IMR-90 (cell line): ENCODE measurements around the gene PZP. TPM values are rescaled to one million over a fixed set of nuclear protein-coding genes. Genes with fewer than 3 reads are reported as not detected.

Experiments
- ATAC-seq: fragments of 200-7000 bp; cut with Tn5 transposase; 2 replicates; pipeline ENCODE4 v1.9.1; 2020; ENCODE audit warnings: low read depth, mild to moderate bottlenecking, moderate library complexity
- BruUV-seq: library from RNA; stranded (reverse); fragments of 400-500 nt; replicated peaks from 2 replicates; lab custom pipeline; 2021; lab: Mats Ljungman, UMichigan
- CTCF ChIA-PET: fragments of 300-600 bp; formaldehyde crosslinking; extraction: SDS; loops from one replicate; lab custom pipeline; 2021; ENCODE audit warnings: antibody characterized with exemption; lab: Yijun Ruan, JAX
- POLR2A ChIA-PET: fragments of 300-600 bp; sonication (Branson Sonifier 250); formaldehyde crosslinking; loops from one replicate; lab custom pipeline; 2022; ENCODE audit warnings: antibody characterized with exemption; ENCODE audit not compliant: unreplicated experiment; lab: Charles Lee
- DNase-seq: peaks from one replicate; pipeline ENCODE4 v3.0.0; 2013
- H2AFZ ChIP-seq: replicated peaks from 2 replicates; pipeline ENCODE3; 2013; ENCODE audit warnings: low read length, mild to moderate bottlenecking; ENCODE audit not compliant: poor library complexity
- H2AK5ac ChIP-seq: 2 replicates; pipeline ENCODE4 v1.6.1; 2013; ENCODE audit warnings: low read depth, low read length, inconsistent platforms
- H2AK9ac ChIP-seq: replicated peaks from 2 replicates; pipeline ENCODE3; 2013; ENCODE audit warnings: mild to moderate bottlenecking, low read depth, low read length, moderate library complexity; ENCODE audit not compliant: poor library complexity
- H2BK120ac ChIP-seq: 2 replicates; pipeline ENCODE4 v1.6.1; 2013; ENCODE audit warnings: low read depth, low read length, inconsistent platforms
- H2BK15ac ChIP-seq: 3 replicates; pipeline ENCODE4 v1.6.1; 2013; ENCODE audit warnings: low read depth, low read length, inconsistent platforms
- H2BK20ac ChIP-seq: 2 replicates; pipeline ENCODE4 v1.6.1; 2013; ENCODE audit warnings: low read depth, mild to moderate bottlenecking, inconsistent platforms, low read length, moderate library complexity
- H2BK5ac ChIP-seq: 2 replicates; pipeline ENCODE4 v1.6.1; 2013; ENCODE audit warnings: mild to moderate bottlenecking, low read depth, low read length, inconsistent platforms; ENCODE audit not compliant: poor library complexity, severe bottlenecking
- H3K14ac ChIP-seq: replicated peaks from 2 replicates; pipeline ENCODE4 v1.6.1; 2013; ENCODE audit warnings: low read depth, low read length, inconsistent platforms
- H3K18ac ChIP-seq: 2 replicates; pipeline ENCODE4 v1.6.1; 2013; ENCODE audit warnings: low read depth, low read length, control low read depth
- H3K23ac ChIP-seq: 2 replicates; pipeline ENCODE4 v1.6.1; 2013; ENCODE audit warnings: low read depth, low read length, inconsistent platforms
- H3K27ac ChIP-seq: 2 replicates; pipeline ENCODE4 v1.5.1; 2013; ENCODE audit warnings: mild to moderate bottlenecking, control low read depth, low read length; ENCODE audit not compliant: insufficient read depth
- H3K27me3 ChIP-seq: 2 replicates; pipeline ENCODE4 v1.6.1; 2013; ENCODE audit warnings: low read length; ENCODE audit not compliant: control insufficient read depth, insufficient read depth
- H3K36me3 ChIP-seq: 2 replicates; pipeline ENCODE4 v1.6.1; 2013; ENCODE audit warnings: low read length, mixed read lengths; ENCODE audit not compliant: control insufficient read depth, insufficient read depth
- H3K4ac ChIP-seq: 2 replicates; pipeline ENCODE4 v1.6.1; 2013; ENCODE audit warnings: low read depth, low read length, inconsistent platforms
- H3K4me1 ChIP-seq: 2 replicates; pipeline ENCODE4 v1.6.1; 2013; ENCODE audit warnings: low read length, mixed read lengths; ENCODE audit not compliant: control insufficient read depth, insufficient read depth
- H3K4me2 ChIP-seq: 2 replicates; pipeline ENCODE4 v1.6.1; 2013; ENCODE audit warnings: low read depth, mild to moderate bottlenecking, control low read depth, low read length, moderate library complexity
- H3K4me3 ChIP-seq: 2 replicates; pipeline ENCODE4 v1.5.1; 2013; ENCODE audit warnings: low read depth, mild to moderate bottlenecking, control low read depth, low read length, moderate library complexity; ENCODE audit not compliant: insufficient read depth
- H3K56ac ChIP-seq: 2 replicates; pipeline ENCODE4 v1.6.1; 2013; ENCODE audit warnings: low read length, inconsistent platforms; ENCODE audit not compliant: insufficient read depth; ENCODE audit errors: extremely low read depth
- H3K79me1 ChIP-seq, 2 experiments: 2 replicates each; pipeline ENCODE4 v1.6.1; 2013; ENCODE audit warnings: low read length in 2 of 2, inconsistent platforms in 1 of 2, low read depth in 1 of 2
- H3K9ac ChIP-seq: 2 replicates; pipeline ENCODE4 v1.6.1; 2013; ENCODE audit warnings: low read depth, low read length, control low read depth
- H3K9me1 ChIP-seq: 2 replicates; pipeline ENCODE4 v1.6.1; 2013; ENCODE audit warnings: low read length, inconsistent platforms; ENCODE audit not compliant: insufficient read depth
- H3K9me3 ChIP-seq: 2 replicates; pipeline ENCODE4 v1.6.1; 2013; ENCODE audit warnings: low read length; ENCODE audit not compliant: control insufficient read depth, insufficient read depth
- H4K20me1 ChIP-seq: 2 replicates; pipeline ENCODE4 v1.6.1; 2013; ENCODE audit warnings: low read length, inconsistent platforms; ENCODE audit not compliant: insufficient read depth
- H4K5ac ChIP-seq: 2 replicates; pipeline ENCODE4 v1.6.1; 2013; ENCODE audit warnings: mild to moderate bottlenecking, low read depth, low read length, control low read depth
- H4K8ac ChIP-seq, 2 experiments: 2 replicates each; pipeline ENCODE4 v1.6.1; 2013; ENCODE audit warnings: low read depth in 2 of 2, low read length in 2 of 2, control low read depth in 1 of 2, inconsistent platforms in 1 of 2
- H4K91ac ChIP-seq: 2 replicates; pipeline ENCODE4 v1.6.1; 2013; ENCODE audit warnings: low read depth, low read length, inconsistent platforms; ENCODE audit not compliant: insufficient read depth
- BHLHE40 ChIP-seq: fragments of 150-350 bp; IDR thresholded peaks from 2 replicates; pipeline ENCODE4 v1.6.1; 2016; ENCODE audit warnings: mild to moderate bottlenecking, low read depth, low read length
- CEBPB ChIP-seq: IDR thresholded peaks from 2 replicates; pipeline ENCODE4 v1.6.1; 2012; ENCODE audit warnings: low read depth, low read length, improper control_type of control experiment
- CHD1 ChIP-seq: IDR thresholded peaks from 2 replicates; pipeline ENCODE4 v1.6.1; 2012; ENCODE audit warnings: low read depth, low read length, improper control_type of control experiment
- CTCF ChIP-seq: conservative IDR thresholded peaks from 2 replicates; pipeline ENCODE4 v1.5.1; 2012; ENCODE audit warnings: mild to moderate bottlenecking, low read depth, low read length, improper control_type of control experiment
- ELK1 ChIP-seq: fragments of 150-350 bp; IDR thresholded peaks from 2 replicates; pipeline ENCODE4 v1.6.1; 2016; ENCODE audit warnings: low read depth, mild to moderate bottlenecking, low read length, moderate library complexity, borderline replicate concordance
- FOS ChIP-seq: fragments of 150-350 bp; IDR thresholded peaks from 2 replicates; pipeline ENCODE4 v1.6.1; 2016; ENCODE audit warnings: low read depth, low read length
- MAFK ChIP-seq: IDR thresholded peaks from 2 replicates; pipeline ENCODE4 v1.6.1; 2012; ENCODE audit warnings: low read depth, low read length, improper control_type of control experiment
- MAZ ChIP-seq: IDR thresholded peaks from 2 replicates; pipeline ENCODE4 v1.6.1; 2012; ENCODE audit warnings: low read depth, mild to moderate bottlenecking, low read length, improper control_type of control experiment, moderate library complexity, borderline replicate concordance
- MXI1 ChIP-seq: IDR thresholded peaks from 2 replicates; pipeline ENCODE4 v1.6.1; 2012; ENCODE audit warnings: low read depth, mild to moderate bottlenecking, low read length, moderate library complexity, borderline replicate concordance
- NFE2L2 ChIP-seq: fragments of 150-350 bp; IDR thresholded peaks from 2 replicates; pipeline ENCODE4 v1.6.1; 2016; ENCODE audit warnings: low read depth, mild to moderate bottlenecking, low read length
- POLR2A ChIP-seq: IDR thresholded peaks from 2 replicates; pipeline ENCODE4 v1.6.1; 2012; ENCODE audit warnings: mild to moderate bottlenecking, low read depth, low read length
- RAD21 ChIP-seq: IDR thresholded peaks from 2 replicates; pipeline ENCODE4 v1.6.1; 2012; ENCODE audit warnings: low read length, improper control_type of control experiment
- RCOR1 ChIP-seq: IDR thresholded peaks from 2 replicates; pipeline ENCODE4 v1.6.1; 2012; ENCODE audit warnings: mild to moderate bottlenecking, low read length, improper control_type of control experiment; ENCODE audit not compliant: insufficient replicate concordance
- RFX5 ChIP-seq: IDR thresholded peaks from 2 replicates; pipeline ENCODE4 v1.8.0; 2012; ENCODE audit warnings: low read depth, mild to moderate bottlenecking, low read length, moderate library complexity
- SMC3 ChIP-seq: fragments of 150-350 bp; IDR thresholded peaks from 2 replicates; pipeline ENCODE4 v1.6.1; 2016; ENCODE audit warnings: low read depth, mild to moderate bottlenecking, antibody characterized with exemption, low read length, moderate library complexity
- WGBS, 2 experiments: methylation state at CpG; one replicate each; pipeline versions ENCODE4 v1.1.5 to v1.1.7; 2013; ENCODE audit warnings: missing lambda C conversion rate in 2 of 2; ENCODE audit not compliant: insufficient read length in 1 of 2; ENCODE audit errors: extremely low coverage in 2 of 2; 5-methylcytosine and 5-hydroxymethylcytosine counted together
- dilution Hi-C: fragments of 300-500 bp; cut with HindIII; formaldehyde crosslinking; loops from one replicate; pipeline ENCODE4 v1.14.3; 2018; ENCODE audit warnings: low sequenced_read_pairs; ENCODE audit not compliant: unreplicated experiment
- in situ Hi-C: fragments of 300-500 bp; cut with MboI; formaldehyde crosslinking; loops from 3 replicates; pipeline ENCODE4 v1.14.3; 2019; ENCODE audit warnings: low sequenced_read_pairs, inconsistent platforms, mixed read lengths
- intact Hi-C: fragments of 100-400 bp; cut with micrococcal nuclease; formaldehyde crosslinking; loops from 2 replicates; pipeline ENCODE4 v1.10.0; 2022
- polyA plus RNA-seq, 3 experiments: library from polyadenylated mRNA; depleted of rRNA; stranded (reverse); fragments of >200 nt; gene quantifications; 2 replicates each; pipeline ENCODE4 v1.2.3, GENCODE V29; 2012; ENCODE audit warnings: low replicate concordance in 1 of 3
- total RNA-seq: library from RNA; depleted of rRNA; stranded (reverse); fragments of >200 nt; gene quantifications from 2 replicates; pipeline ENCODE4 v1.2.3, GENCODE V29; 2012
- TF ChIP-seq, protein P1 (sequence below): fragments of 150-350 bp; IDR thresholded peaks from 2 replicates; pipeline ENCODE4 v1.6.1; 2017; ENCODE audit warnings: mild to moderate bottlenecking, antibody characterized with exemption, low read length, low read depth

Gene PZP
- total and polyA plus RNA-seq, 2 of the 4 experiments (the other 2 are of a cell fraction), result not detected

- Histone ChIP-seq H3K27ac (no peak overlapping the region), H2BK15ac (no peak overlapping the region), H2BK120ac (no peak overlapping the region), H4K5ac (no peak overlapping the region), H3K79me1 (no peaks in the 10 kb centered on the region), H3K27me3 (no peaks in the 10 kb centered on the region), H3K9ac (no peak overlapping the region), H2AK9ac (no peak overlapping the region), H3K56ac (no peak overlapping the region), H3K23ac (no peak overlapping the region), H3K4me2 (no peak overlapping the region), H4K91ac (no peak overlapping the region), H3K14ac (no peak overlapping the region), H4K8ac (no peak overlapping the region), H3K9me1 (no peaks in the 10 kb centered on the region), H3K4me1 (no peaks in the 10 kb centered on the region), H3K36me3 (no peaks in the 10 kb centered on the region), H3K9me3 (no peaks in the 10 kb centered on the region), H2AK5ac (no peak overlapping the region), H3K4ac (no peak overlapping the region), H2AFZ (no peak overlapping the region), H3K4me3 (no peak overlapping the region), H2BK5ac (no peak overlapping the region), H4K20me1 (no peaks in the 10 kb centered on the region), H2BK20ac (no peak overlapping the region), H3K18ac (no peak overlapping the region)
- DNase-seq, result no peak
- in situ Hi-C loops (no loop called here), dilution Hi-C loops (no loop called here), intact Hi-C loops (no loop called here)
- CTCF ChIA-PET, result no interaction called here
- TF ChIP-seq MAFK (no peak), MAZ (no peak), POLR2A (no peak), MXI1 (no peak), ELK1 (no peak), CHD1 (no peak), CTCF (no peak), FOS (no peak), CEBPB (no peak), RFX5 (no peak), NFE2L2 (no peak), RAD21 (no peak), RCOR1 (no peak), SMC3 (no peak), BHLHE40 (no peak)
- TF ChIP-seq, protein P1, sequence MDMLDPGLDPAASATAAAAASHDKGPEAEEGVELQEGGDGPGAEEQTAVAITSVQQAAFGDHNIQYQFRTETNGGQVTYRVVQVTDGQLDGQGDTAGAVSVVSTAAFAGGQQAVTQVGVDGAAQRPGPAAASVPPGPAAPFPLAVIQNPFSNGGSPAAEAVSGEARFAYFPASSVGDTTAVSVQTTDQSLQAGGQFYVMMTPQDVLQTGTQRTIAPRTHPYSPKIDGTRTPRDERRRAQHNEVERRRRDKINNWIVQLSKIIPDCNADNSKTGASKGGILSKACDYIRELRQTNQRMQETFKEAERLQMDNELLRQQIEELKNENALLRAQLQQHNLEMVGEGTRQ, result no peak
- no CpG with 5 or more reads among the region's 2 CpGs for WGBS, 2 experiments
- POLR2A ChIA-PET, result no interaction called here
- no TSS peak for BruUV-seq
- no peak for ATAC-seq
Measured at GRCh38 chr12:9214534-9214933, 6.3 kb upstream of the PZP start.
